HEK293 (cell line): ENCODE measurements around the gene PADI2.

ENCODE experiments used
- CTCF ChIP-seq: fragments of 450-650 bp; formaldehyde crosslinking; IDR thresholded peaks from 2 replicates; pipeline ENCODE4 v1.5.1; 2016; ENCODE audit warnings: missing biosample characterization, missing genetic modification characterization
- FEZF1 ChIP-seq: fragments of 450-650 bp; formaldehyde crosslinking; IDR thresholded peaks from 2 replicates; pipeline ENCODE4 v1.5.1; 2016; ENCODE audit warnings: missing biosample characterization, missing genetic modification characterization
- GLI4 ChIP-seq: fragments of 450-650 bp; formaldehyde crosslinking; IDR thresholded peaks from 2 replicates; pipeline ENCODE4 v1.5.1; 2016; ENCODE audit warnings: missing biosample characterization, missing genetic modification characterization
- KLF7 ChIP-seq: fragments of 450-650 bp; formaldehyde crosslinking; IDR thresholded peaks from 2 replicates; pipeline ENCODE4 v1.5.1; 2016; ENCODE audit warnings: missing biosample characterization, missing genetic modification characterization, borderline replicate concordance
- MEIS1 ChIP-seq: sonication (generic); formaldehyde crosslinking; IDR thresholded peaks from 2 replicates; pipeline ENCODE4 v1.8.1; 2022; ENCODE audit warnings: missing genetic modification reagents, mild to moderate bottlenecking, borderline replicate concordance
- OSR2 ChIP-seq: fragments of 450-650 bp; formaldehyde crosslinking; IDR thresholded peaks from 2 replicates; pipeline ENCODE4 v1.5.1; 2016; ENCODE audit warnings: missing biosample characterization, missing genetic modification characterization
- PATZ1 ChIP-seq: fragments of 450-650 bp; formaldehyde crosslinking; IDR thresholded peaks from 2 replicates; pipeline ENCODE4 v1.5.1; 2016; ENCODE audit warnings: missing biosample characterization, missing genetic modification characterization
- PRDM4 ChIP-seq: fragments of 450-650 bp; formaldehyde crosslinking; IDR thresholded peaks from 2 replicates; pipeline ENCODE4 v1.5.1; 2017; ENCODE audit warnings: missing biosample characterization, missing genetic modification characterization
- REST ChIP-seq: fragments of 450-650 bp; formaldehyde crosslinking; IDR thresholded peaks from 2 replicates; pipeline ENCODE4 v1.5.1; 2016; ENCODE audit warnings: missing biosample characterization, missing genetic modification characterization
- SCRT2 ChIP-seq: fragments of 450-650 bp; formaldehyde crosslinking; IDR thresholded peaks from 2 replicates; pipeline ENCODE4 v1.5.1; 2016; ENCODE audit warnings: missing biosample characterization, missing genetic modification characterization
- SP3 ChIP-seq: fragments of 450-650 bp; formaldehyde crosslinking; IDR thresholded peaks from 2 replicates; pipeline ENCODE4 v1.5.1; 2016; ENCODE audit warnings: missing biosample characterization, missing genetic modification characterization
- SP7 ChIP-seq: fragments of 450-650 bp; formaldehyde crosslinking; IDR thresholded peaks from 2 replicates; pipeline ENCODE4 v1.5.1; 2016; ENCODE audit warnings: missing biosample characterization, missing genetic modification characterization
- YY1 ChIP-seq: fragments of 450-650 bp; formaldehyde crosslinking; IDR thresholded peaks from 2 replicates; pipeline ENCODE4 v1.5.1; 2018; ENCODE audit warnings: missing biosample characterization, missing genetic modification characterization
- ZBTB1 ChIP-seq: fragments of 450-650 bp; formaldehyde crosslinking; IDR thresholded peaks from 2 replicates; pipeline ENCODE4 v1.5.1; 2016; ENCODE audit warnings: missing biosample characterization, missing genetic modification characterization
- ZBTB20 ChIP-seq: fragments of 450-650 bp; formaldehyde crosslinking; IDR thresholded peaks from 2 replicates; pipeline ENCODE4 v1.5.1; 2016; ENCODE audit warnings: missing biosample characterization, missing genetic modification characterization
- ZBTB21 ChIP-seq: fragments of 450-650 bp; formaldehyde crosslinking; IDR thresholded peaks from 2 replicates; pipeline ENCODE4 v1.5.1; 2017; ENCODE audit warnings: missing biosample characterization, missing genetic modification characterization
- ZBTB8A ChIP-seq: fragments of 450-650 bp; formaldehyde crosslinking; IDR thresholded peaks from 2 replicates; pipeline ENCODE4 v1.5.1; 2016; ENCODE audit warnings: missing biosample characterization, missing genetic modification characterization
- ZEB2 ChIP-seq: fragments of 450-650 bp; formaldehyde crosslinking; IDR thresholded peaks from 2 replicates; pipeline ENCODE4 v1.5.1; 2016; ENCODE audit warnings: missing biosample characterization, missing genetic modification characterization
- ZNF140 ChIP-seq: fragments of 450-650 bp; formaldehyde crosslinking; IDR thresholded peaks from 2 replicates; pipeline ENCODE4 v1.5.1; 2016; ENCODE audit warnings: missing biosample characterization, missing genetic modification characterization
- ZNF211 ChIP-seq: fragments of 450-650 bp; formaldehyde crosslinking; IDR thresholded peaks from 2 replicates; pipeline ENCODE4 v1.5.1; 2016; ENCODE audit warnings: low read depth, missing biosample characterization, missing genetic modification characterization
- ZNF221 ChIP-seq: fragments of 450-650 bp; formaldehyde crosslinking; IDR thresholded peaks from 2 replicates; pipeline ENCODE4 v1.5.1; 2017; ENCODE audit warnings: missing biosample characterization, missing genetic modification characterization, borderline replicate concordance
- ZNF24 ChIP-seq: fragments of 450-650 bp; formaldehyde crosslinking; IDR thresholded peaks from 2 replicates; pipeline ENCODE4 v1.5.1; 2016; ENCODE audit warnings: missing biosample characterization, missing genetic modification characterization
- ZNF311 ChIP-seq: fragments of 450-650 bp; formaldehyde crosslinking; IDR thresholded peaks from 2 replicates; pipeline ENCODE4 v1.5.1; 2017; ENCODE audit warnings: missing biosample characterization, missing genetic modification characterization, borderline replicate concordance
- ZNF341 ChIP-seq: fragments of 450-650 bp; formaldehyde crosslinking; IDR thresholded peaks from 2 replicates; pipeline ENCODE4; 2016; ENCODE audit warnings: low read depth, missing biosample characterization, missing genetic modification characterization
- ZNF426 ChIP-seq: fragments of 450-650 bp; formaldehyde crosslinking; IDR thresholded peaks from 2 replicates; pipeline ENCODE4 v1.5.1; 2017; ENCODE audit warnings: missing biosample characterization, missing genetic modification characterization, mild to moderate bottlenecking, inconsistent platforms, moderate library complexity
- ZNF76 ChIP-seq: fragments of 450-650 bp; formaldehyde crosslinking; IDR thresholded peaks from 2 replicates; pipeline ENCODE4; 2016; ENCODE audit warnings: low read depth, missing biosample characterization, missing genetic modification characterization, borderline replicate concordance
- ZNF777 ChIP-seq: fragments of 450-650 bp; formaldehyde crosslinking; IDR thresholded peaks from 2 replicates; pipeline ENCODE4 v1.5.1; 2017; ENCODE audit warnings: missing biosample characterization, missing genetic modification characterization, borderline replicate concordance
- ZSCAN4 ChIP-seq: fragments of 450-650 bp; formaldehyde crosslinking; IDR thresholded peaks from 2 replicates; pipeline ENCODE4 v1.5.1; 2017; ENCODE audit warnings: missing biosample characterization, missing genetic modification characterization

Gene PADI2

GRCh38 chr1:17120962-17121837 lies 1.9 kb upstream of the PADI2 start (continued):
- no peak for TF ChIP-seq MEIS1 (CRISPR knock-in tag)
- no peak for TF ChIP-seq ZNF76 (tag by site-specific recombination)
- TF ChIP-seq ZBTB20 = no peak
- peak; percentile 94 for TF ChIP-seq PATZ1
- no peak for TF ChIP-seq ZNF311 (tag by site-specific recombination)
- TF ChIP-seq SCRT2 (tag by site-specific recombination) = no peak
- no peak for TF ChIP-seq ZNF140 (tag by site-specific recombination)
- TF ChIP-seq OSR2 = peak; percentile 91
- no peak for TF ChIP-seq ZBTB1 (tag by site-specific recombination)
- no peak for TF ChIP-seq YY1 (tag by site-specific recombination)
- TF ChIP-seq ZBTB8A (tag by site-specific recombination) = peak; percentile 63
- TF ChIP-seq CTCF (tag by site-specific recombination) = no peak
- no peak for TF ChIP-seq ZNF777 (tag by site-specific recombination)
- TF ChIP-seq REST = no peak
- no peak for TF ChIP-seq GLI4
- peak; percentile 83 for TF ChIP-seq SP7 (tag by site-specific recombination)
- peak; percentile 52 for TF ChIP-seq SP3 (tag by site-specific recombination)
- TF ChIP-seq ZNF341 (tag by site-specific recombination) = peak; percentile 94
- TF ChIP-seq ZEB2 (tag by site-specific recombination) = peak; percentile 84
- TF ChIP-seq KLF7 (tag by site-specific recombination) = no peak
- peak; percentile 68; the same call in 1 of the 2 replicates for TF ChIP-seq ZNF24
- TF ChIP-seq ZNF221 (tag by site-specific recombination) = no peak
- no peak for TF ChIP-seq ZNF426 (tag by site-specific recombination)
- TF ChIP-seq PRDM4 (tag by site-specific recombination) = no peak
- 0 out of 2 replicates have a peak, but pooled peaks have one; percentile 14 for TF ChIP-seq ZBTB21 (tag by site-specific recombination)
- TF ChIP-seq ZNF211 (tag by site-specific recombination) = no peak
- no peak for TF ChIP-seq ZSCAN4 (tag by site-specific recombination)
- peak; percentile 95 for TF ChIP-seq FEZF1 (tag by site-specific recombination)
